Measurements from ENCODE around the gene NR3C1.

The NR3C1 gene

DNA sequence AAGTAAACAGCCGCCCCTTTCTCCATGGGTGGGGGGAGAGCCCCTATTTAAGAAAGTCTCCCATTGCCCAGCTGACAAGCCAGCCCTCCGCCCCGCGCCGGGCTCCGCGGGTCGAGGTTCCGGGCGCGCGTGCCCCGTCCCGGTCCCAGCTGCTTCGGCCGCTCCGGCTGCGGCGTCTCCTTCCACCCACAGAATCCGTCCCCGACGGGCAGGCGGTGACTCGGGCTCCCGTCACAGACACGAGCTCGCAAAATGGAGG lies 223 bp downstream of the NR3C1 start:
- Histone ChIP-seq H3K4me3 (ENCODE audit: severe bottlenecking) (peak overlapping the region; percentile 87), H3K27me3 (ENCODE audit: insufficient read depth, poor library complexity, severe bottlenecking) (no peaks in the 10 kb centered on the region), H3K27ac (ENCODE audit: poor library complexity, severe bottlenecking) (peak overlapping the region; percentile 94), H3K36me3 (ENCODE audit: low read depth) (peaks cover 23% of the 10 kb centered on the region), H3K9me3 (ENCODE audit: severe bottlenecking) (no peaks in the 10 kb centered on the region), H3K4me1 (ENCODE audit: insufficient read depth, poor library complexity, severe bottlenecking) (peaks cover 39% of the 10 kb centered on the region)
- DNase-seq (ENCODE audit: low spot score) = no peak
- TF ChIP-seq, protein P1, sequence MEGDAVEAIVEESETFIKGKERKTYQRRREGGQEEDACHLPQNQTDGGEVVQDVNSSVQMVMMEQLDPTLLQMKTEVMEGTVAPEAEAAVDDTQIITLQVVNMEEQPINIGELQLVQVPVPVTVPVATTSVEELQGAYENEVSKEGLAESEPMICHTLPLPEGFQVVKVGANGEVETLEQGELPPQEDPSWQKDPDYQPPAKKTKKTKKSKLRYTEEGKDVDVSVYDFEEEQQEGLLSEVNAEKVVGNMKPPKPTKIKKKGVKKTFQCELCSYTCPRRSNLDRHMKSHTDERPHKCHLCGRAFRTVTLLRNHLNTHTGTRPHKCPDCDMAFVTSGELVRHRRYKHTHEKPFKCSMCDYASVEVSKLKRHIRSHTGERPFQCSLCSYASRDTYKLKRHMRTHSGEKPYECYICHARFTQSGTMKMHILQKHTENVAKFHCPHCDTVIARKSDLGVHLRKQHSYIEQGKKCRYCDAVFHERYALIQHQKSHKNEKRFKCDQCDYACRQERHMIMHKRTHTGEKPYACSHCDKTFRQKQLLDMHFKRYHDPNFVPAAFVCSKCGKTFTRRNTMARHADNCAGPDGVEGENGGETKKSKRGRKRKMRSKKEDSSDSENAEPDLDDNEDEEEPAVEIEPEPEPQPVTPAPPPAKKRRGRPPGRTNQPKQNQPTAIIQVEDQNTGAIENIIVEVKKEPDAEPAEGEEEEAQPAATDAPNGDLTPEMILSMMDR (IDR thresholded peaks at IDR 0.05; ENCODE audit: poor library complexity, severe bottlenecking) = no peak
- peak; percentile 16 for ATAC-seq (ENCODE audit: low read depth)

- H3K4me3 ChIP-seq (ENCODE audit: severe bottlenecking) = peak overlapping the region; percentile 87
- no peaks in the 10 kb centered on the region for H3K27me3 ChIP-seq (ENCODE audit: insufficient read depth, poor library complexity, severe bottlenecking)
- H3K4me1 ChIP-seq (ENCODE audit: insufficient read depth, poor library complexity, severe bottlenecking) = peaks cover 41% of the 10 kb centered on the region
- DNase-seq (ENCODE audit: low spot score) (peak; percentile 72), ATAC-seq (ENCODE audit: low read depth) (peak; percentile 9; the same call in 1 of the 3 replicates)
- H3K36me3 ChIP-seq (ENCODE audit: low read depth) = peaks cover 27% of the 10 kb centered on the region
- H3K27ac ChIP-seq (ENCODE audit: poor library complexity, severe bottlenecking) = peak overlapping the region; percentile 94
- no peaks in the 10 kb centered on the region for H3K9me3 ChIP-seq (ENCODE audit: severe bottlenecking)
- TF ChIP-seq, protein P1 (IDR thresholded peaks at IDR 0.05; ENCODE audit: poor library complexity, severe bottlenecking) = no peak
These were observed 743 bp downstream of the NR3C1 start for GRCh38 chr5:143402553-143403333.

- Histone ChIP-seq H3K27ac (ENCODE audit: poor library complexity, severe bottlenecking) (peak overlapping the region; percentile 94), H3K4me3 (ENCODE audit: severe bottlenecking) (peak overlapping the region; percentile 87), H3K27me3 (ENCODE audit: insufficient read depth, poor library complexity, severe bottlenecking) (no peaks in the 10 kb centered on the region), H3K36me3 (ENCODE audit: low read depth) (peaks cover 34% of the 10 kb centered on the region), H3K9me3 (ENCODE audit: severe bottlenecking) (no peaks in the 10 kb centered on the region), H3K4me1 (ENCODE audit: insufficient read depth, poor library complexity, severe bottlenecking) (peaks cover 48% of the 10 kb centered on the region)
- TF ChIP-seq, protein P1 (IDR thresholded peaks at IDR 0.05; ENCODE audit: poor library complexity, severe bottlenecking) = no peak
- no peak for ATAC-seq (ENCODE audit: low read depth)
- DNase-seq (ENCODE audit: low spot score) = no peak
These were observed 1.4 kb downstream of the NR3C1 start for GRCh38 chr5:143402017-143402552.

- H3K4me1 ChIP-seq (ENCODE audit: insufficient read depth, poor library complexity, severe bottlenecking) = peaks cover 55% of the 10 kb centered on the region
- peak overlapping the region; percentile 94 for H3K27ac ChIP-seq (ENCODE audit: poor library complexity, severe bottlenecking)
- peak overlapping the region; percentile 87 for H3K4me3 ChIP-seq (ENCODE audit: severe bottlenecking)
- H3K36me3 ChIP-seq (ENCODE audit: low read depth) = peaks cover 40% of the 10 kb centered on the region
- no peak for ATAC-seq (ENCODE audit: low read depth)
- H3K27me3 ChIP-seq (ENCODE audit: insufficient read depth, poor library complexity, severe bottlenecking) = no peaks in the 10 kb centered on the region
- TF ChIP-seq, protein P1 (IDR thresholded peaks at IDR 0.05; ENCODE audit: poor library complexity, severe bottlenecking) = no peak
- no peaks in the 10 kb centered on the region for H3K9me3 ChIP-seq (ENCODE audit: severe bottlenecking)
- DNase-seq (ENCODE audit: low spot score) = no peak
These were observed 2.1 kb downstream of the NR3C1 start for GRCh38 chr5:143401227-143402016.
